HepG2 (cell line): ENCODE results near the gene GMEB2. TPM values are rescaled to one million over a fixed set of nuclear protein-coding genes. Genes with fewer than 3 reads are reported as not detected.

Source experiments
- CREB1 ChIP-seq, 2 experiments: fragments of 450-650 bp in 1 of 2; IDR thresholded peaks; 2 replicates each; pipeline ENCODE4 v1.6.1; 2016 to 2017; ENCODE audit warnings: control low read depth in 1 of 2, mild to moderate bottlenecking in 1 of 2, missing compliant biosample characterization in 1 of 2, missing genetic modification characterization in 1 of 2
- TGIF2 ChIP-seq: IDR thresholded peaks from 2 replicates; pipeline ENCODE4 v1.6.1; 2016; ENCODE audit warnings: control low read depth, missing compliant biosample characterization
- ZEB1 ChIP-seq: IDR thresholded peaks from 2 replicates; pipeline ENCODE4 v1.6.1; 2012; ENCODE audit warnings: mild to moderate bottlenecking, low read depth, inconsistent platforms; ENCODE audit not compliant: insufficient replicate concordance
- ZNF44 ChIP-seq: sonication (generic); formaldehyde crosslinking; IDR thresholded peaks from 2 replicates; pipeline ENCODE4 v1.5.1; 2020; ENCODE audit warnings: mild to moderate bottlenecking, missing genetic modification reagents
- ZNF543 ChIP-seq: sonication (generic); formaldehyde crosslinking; IDR thresholded peaks from 2 replicates; pipeline ENCODE4 v1.4.0; 2020; ENCODE audit warnings: mild to moderate bottlenecking, missing genetic modification reagents
- ZNF652 ChIP-seq: IDR thresholded peaks from 2 replicates; pipeline ENCODE4 v1.6.1; 2016; ENCODE audit warnings: low read depth, borderline replicate concordance
- polyA plus RNA-seq, 8 experiments: library from polyadenylated mRNA; depleted of rRNA in 3 of 8; stranded (reverse) in 7 of 8; unstranded in 1 of 8; fragments of >200 nt; fragmentation: Illumina TruSeq in 4 of 8; extraction: Trizol in 4 of 8; gene quantifications; 2 replicates each; pipeline versions ENCODE4 v1.2.1 to v1.2.3, GENCODE V29; 2011 to 2016; ENCODE audit warnings: low read depth in 4 of 8, missing spikeins in 1 of 8, mixed read lengths in 1 of 8; ENCODE audit not compliant: insufficient read depth in 1 of 8
- total RNA-seq, 5 experiments: library from RNA; depleted of rRNA; stranded (reverse); fragments of >200 nt; fragmentation: Illumina TruSeq; extraction: Trizol; gene quantifications; 2 replicates each; pipeline ENCODE4 v1.2.3, GENCODE V29; 2016; ENCODE audit warnings: low read depth in 1 of 5
- TF ChIP-seq, protein P1 (sequence below): sonication (generic); formaldehyde crosslinking; IDR thresholded peaks from 2 replicates; pipeline ENCODE4 v1.4.0; 2020; ENCODE audit warnings: missing genetic modification reagents
- TF ChIP-seq, protein P2 (sequence below): sonication (generic); formaldehyde crosslinking; IDR thresholded peaks from 2 replicates; pipeline ENCODE4 v1.4.0; 2020; ENCODE audit warnings: mild to moderate bottlenecking, missing genetic modification reagents, borderline replicate concordance

The GMEB2 gene
- total and polyA plus RNA-seq, 2 of the 13 experiments (the other 11 are each of a cell fraction or from before 2014, with no cell fraction given): 10.6 to 12.4 TPM

DNA sequence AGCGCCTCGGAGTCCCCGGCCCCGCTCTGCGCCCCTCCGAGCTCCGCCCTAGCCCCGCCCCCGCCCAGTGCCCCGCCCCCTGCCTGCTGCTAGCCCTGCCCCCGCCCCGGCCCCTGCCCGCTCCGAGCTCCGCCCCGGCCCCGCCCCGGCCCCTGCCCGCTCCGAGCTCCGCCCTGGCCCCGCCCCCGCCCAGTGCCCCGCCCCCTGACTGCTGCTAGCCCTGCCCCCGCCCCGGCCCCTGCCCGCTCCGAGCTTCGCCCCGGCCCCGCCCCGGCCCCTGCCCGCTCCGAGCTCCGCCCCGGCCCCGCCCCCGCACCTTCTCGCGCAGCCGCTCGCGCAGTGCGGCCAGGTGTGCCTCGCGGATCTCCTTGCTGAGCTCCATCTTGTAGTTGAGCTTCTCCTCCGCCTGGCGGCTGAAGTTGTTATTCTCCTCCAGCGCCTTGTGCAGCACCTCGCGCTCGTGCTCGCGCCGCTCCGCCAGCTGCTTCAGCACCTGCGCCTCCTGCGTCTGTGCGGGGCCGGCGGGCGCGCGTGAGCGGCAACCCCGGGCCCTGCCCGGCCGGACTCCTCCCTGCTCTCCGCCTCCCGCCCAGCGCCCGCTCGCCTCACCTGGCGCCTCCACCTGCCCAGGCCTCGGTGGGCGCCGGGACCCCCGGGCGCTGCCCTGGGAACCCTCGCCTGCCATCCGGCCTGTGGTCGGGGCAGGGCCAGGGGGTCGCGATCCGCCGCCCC is 15.1 kb upstream of the GMEB2 start (continued):
- TF ChIP-seq, protein P1, sequence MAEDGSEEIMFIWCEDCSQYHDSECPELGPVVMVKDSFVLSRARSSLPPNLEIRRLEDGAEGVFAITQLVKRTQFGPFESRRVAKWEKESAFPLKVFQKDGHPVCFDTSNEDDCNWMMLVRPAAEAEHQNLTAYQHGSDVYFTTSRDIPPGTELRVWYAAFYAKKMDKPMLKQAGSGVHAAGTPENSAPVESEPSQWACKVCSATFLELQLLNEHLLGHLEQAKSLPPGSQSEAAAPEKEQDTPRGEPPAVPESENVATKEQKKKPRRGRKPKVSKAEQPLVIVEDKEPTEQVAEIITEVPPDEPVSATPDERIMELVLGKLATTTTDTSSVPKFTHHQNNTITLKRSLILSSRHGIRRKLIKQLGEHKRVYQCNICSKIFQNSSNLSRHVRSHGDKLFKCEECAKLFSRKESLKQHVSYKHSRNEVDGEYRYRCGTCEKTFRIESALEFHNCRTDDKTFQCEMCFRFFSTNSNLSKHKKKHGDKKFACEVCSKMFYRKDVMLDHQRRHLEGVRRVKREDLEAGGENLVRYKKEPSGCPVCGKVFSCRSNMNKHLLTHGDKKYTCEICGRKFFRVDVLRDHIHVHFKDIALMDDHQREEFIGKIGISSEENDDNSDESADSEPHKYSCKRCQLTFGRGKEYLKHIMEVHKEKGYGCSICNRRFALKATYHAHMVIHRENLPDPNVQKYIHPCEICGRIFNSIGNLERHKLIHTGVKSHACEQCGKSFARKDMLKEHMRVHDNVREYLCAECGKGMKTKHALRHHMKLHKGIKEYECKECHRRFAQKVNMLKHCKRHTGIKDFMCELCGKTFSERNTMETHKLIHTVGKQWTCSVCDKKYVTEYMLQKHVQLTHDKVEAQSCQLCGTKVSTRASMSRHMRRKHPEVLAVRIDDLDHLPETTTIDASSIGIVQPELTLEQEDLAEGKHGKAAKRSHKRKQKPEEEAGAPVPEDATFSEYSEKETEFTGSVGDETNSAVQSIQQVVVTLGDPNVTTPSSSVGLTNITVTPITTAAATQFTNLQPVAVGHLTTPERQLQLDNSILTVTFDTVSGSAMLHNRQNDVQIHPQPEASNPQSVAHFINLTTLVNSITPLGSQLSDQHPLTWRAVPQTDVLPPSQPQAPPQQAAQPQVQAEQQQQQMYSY (CRISPR knock-in tag): no peak
- TF ChIP-seq CREB1 (IDR thresholded peaks at IDR 0.05) (no peak), CREB1 (CRISPR knock-in tag; IDR thresholded peaks at IDR 0.05) (no peak), ZNF44 (CRISPR knock-in tag) (no peak), ZEB1 (peak; percentile 74), ZNF543 (CRISPR knock-in tag) (0 out of 2 replicates have a peak, but pooled peaks have one; percentile 54), ZNF652 (CRISPR knock-in tag) (no peak), TGIF2 (CRISPR knock-in tag) (no peak)
- TF ChIP-seq, protein P2, sequence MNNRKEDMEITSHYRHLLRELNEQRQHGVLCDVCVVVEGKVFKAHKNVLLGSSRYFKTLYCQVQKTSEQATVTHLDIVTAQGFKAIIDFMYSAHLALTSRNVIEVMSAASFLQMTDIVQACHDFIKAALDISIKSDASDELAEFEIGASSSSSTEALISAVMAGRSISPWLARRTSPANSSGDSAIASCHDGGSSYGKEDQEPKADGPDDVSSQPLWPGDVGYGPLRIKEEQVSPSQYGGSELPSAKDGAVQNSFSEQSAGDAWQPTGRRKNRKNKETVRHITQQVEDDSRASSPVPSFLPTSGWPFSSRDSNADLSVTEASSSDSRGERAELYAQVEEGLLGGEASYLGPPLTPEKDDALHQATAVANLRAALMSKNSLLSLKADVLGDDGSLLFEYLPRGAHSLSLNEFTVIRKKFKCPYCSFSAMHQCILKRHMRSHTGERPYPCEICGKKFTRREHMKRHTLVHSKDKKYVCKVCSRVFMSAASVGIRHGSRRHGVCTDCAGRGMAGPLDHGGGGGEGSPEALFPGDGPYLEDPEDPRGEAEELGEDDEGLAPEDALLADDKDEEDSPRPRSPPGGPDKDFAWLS (CRISPR knock-in tag): no peak
- TF ChIP-seq, all 625 proteins: peak for 191
